Hepatic stellate cell (primary cell): ENCODE measurements around the gene WDR59.

Source experiments
- DNase-seq: peaks from one replicate; pipeline ENCODE4 v3.0.0; 2011; ENCODE audit warnings: low spot score

WDR59 gene

GRCh38 chr16:74903120-74903519, 81.8 kb downstream of the WDR59 start:
- DNase-seq, result no peak

GRCh38 chr16:74902161-74902560, 82.8 kb downstream of the WDR59 start:
- no peak for DNase-seq

GRCh38 chr16:74901606-74902005, 83.3 kb downstream of the WDR59 start:
- DNase-seq, result no peak

- no peak for DNase-seq
Observed at GRCh38 chr16:74899816-74900215, 85.1 kb downstream of the WDR59 start.

DNA sequence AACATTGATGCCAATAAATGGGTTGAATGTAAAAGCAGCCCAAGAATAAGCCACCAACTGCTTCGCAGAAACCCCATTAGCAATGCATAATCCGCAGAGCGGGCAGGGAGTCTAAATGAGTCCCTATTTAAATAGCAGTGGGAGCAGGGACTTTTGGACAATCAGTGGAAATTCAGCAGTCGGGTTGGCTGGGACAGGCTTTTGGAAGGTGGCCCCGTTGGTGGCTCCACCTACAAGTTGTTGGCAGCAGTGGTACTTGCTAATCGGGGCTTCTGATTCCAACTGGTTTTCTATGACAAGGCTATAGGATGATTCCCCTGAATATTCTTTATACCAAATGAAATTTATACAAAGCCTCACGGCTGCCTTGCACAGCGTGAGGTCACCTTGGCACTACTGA, 86.3 kb downstream of the WDR59 start:
- DNase-seq, result no peak

DNA sequence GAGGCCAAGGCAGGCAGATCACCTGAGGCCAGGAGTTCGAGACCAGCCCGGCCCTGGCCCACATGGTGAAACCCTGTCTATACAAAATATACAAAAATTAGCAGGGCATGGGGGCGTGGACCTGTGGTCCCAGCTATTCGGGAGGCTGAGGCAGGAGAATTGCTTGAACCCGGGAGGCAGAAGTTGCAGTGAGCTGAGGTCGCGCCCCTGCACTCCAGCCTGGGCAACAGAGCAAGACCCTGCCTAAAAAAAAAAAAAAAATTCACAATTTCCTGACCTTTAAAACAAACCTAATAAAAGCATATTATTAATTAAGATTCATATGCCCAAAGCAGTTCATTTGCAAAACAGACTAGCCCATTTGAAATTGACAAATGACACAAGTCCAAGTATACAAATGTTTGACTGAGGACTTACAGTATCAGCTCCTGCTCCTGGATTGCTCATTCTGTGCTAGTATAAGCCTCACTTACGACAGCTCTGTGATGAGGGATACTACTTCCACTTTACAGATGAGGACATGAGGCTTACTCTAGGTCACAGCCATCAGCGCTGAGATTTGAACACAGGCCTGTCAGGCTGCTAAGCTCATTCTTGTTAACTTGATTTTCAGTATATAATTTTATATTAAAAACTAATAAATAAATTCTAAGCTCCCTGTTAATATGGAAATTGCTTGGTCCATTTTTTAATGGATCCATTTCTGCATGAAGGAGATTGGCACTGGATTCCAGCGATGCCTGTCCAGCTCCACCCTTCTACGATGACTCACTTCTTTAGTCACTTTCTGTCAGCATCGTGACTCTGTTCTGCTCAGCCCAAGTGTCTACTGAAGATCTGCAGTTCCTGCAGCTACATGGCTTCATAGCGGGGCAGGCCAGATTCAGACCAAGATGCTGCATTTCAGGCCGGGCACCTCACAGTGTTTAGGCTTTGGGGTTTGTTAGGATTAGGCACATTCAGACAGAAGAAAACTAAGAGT, 88.2 kb downstream of the WDR59 start:
- peak; percentile 63 for DNase-seq

DNA sequence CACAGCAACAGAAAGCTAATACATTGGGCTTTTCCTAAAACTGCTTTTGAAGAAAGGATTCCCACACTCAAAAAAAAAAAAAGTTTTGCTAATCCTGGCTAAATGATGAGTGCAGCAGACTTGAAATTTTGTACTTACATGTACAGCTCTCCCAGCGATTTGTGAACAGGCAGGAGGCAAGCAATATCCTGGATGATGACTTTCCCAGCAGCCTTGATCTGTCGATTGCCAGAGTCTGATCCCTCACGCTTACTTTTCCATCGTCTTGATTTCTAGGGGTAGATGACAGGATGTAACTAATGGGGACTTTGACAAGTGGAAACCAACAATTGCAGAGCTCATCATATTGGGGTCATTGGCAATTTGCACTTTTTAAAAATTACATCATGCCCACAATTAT, 91.4 kb downstream of the WDR59 start:
- DNase-seq, result no peak

DNA sequence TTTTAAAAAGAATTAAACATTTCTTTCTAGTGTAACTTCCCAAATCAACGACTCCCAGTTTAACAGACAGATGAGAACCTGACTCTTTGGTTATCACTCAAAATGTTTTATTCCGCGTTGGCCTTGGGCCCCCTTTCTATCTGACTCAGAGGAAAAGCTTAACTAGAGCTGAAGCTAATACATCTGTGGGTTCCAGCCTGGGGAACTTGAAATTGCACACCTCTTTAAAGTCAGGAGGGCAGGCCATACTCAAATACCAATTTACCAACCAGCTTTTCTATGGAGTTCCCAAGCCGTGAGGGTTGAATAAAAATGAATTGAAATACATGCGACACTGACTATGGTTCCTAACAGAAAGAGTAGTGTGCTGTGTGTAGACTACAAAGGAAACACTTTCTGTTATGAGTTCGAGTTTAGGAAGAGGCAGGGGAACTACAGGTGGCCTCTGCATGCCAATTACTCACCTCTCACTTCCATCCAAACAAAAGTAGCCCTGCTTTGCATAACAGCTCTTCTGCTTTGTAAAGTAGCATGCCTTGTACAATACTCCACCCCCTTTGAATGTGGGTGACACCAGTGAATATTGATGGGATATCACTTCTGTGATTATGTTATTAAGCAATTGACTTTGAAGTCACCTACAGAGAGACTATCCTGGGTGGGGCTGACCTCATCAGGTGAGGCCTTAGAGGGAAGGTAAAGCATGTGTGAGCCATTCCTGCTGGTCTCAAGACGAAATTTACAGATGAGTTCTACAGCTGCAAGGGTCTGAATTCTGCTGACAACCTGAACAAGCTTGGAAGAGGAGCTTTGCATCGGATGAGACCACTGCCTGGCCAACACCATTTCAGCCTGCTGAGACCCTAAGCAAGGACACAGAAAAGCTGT, 92.1 kb downstream of the WDR59 start:
- no peak for DNase-seq

- no peak for DNase-seq
Observed at GRCh38 chr16:74888888-74889287, 96.0 kb downstream of the WDR59 start.

- no peak for DNase-seq
Observed at GRCh38 chr16:74888232-74888862, 96.6 kb downstream of the WDR59 start.

DNA sequence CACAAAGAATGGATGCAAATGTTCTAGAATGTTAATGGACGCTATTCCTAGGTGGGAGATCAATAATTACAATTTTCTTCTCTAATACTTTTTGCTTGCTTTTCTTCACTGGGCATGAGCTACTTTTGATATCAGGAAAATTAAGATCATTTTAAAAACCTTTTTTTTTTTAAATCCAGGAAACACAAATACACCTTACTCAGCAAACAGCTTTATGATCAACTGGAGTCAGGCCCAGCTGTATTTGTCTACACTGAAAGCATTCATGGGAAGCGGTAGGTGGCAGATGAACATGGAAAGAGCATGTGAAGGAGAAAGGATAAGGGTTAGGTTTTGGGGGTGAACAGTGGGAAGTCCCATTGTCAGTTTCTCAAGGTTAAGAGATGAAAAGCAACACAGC, 97.8 kb downstream of the WDR59 start:
- DNase-seq, result no peak

GRCh38 chr16:74877706-74878105, 107.2 kb downstream of the WDR59 start:
- no peak for DNase-seq

- DNase-seq, result no peak
Observed at GRCh38 chr16:74874912-74875546, 109.9 kb downstream of the WDR59 start.

GRCh38 chr16:74874123-74874522, 110.8 kb downstream of the WDR59 start:
- DNase-seq, result no peak

DNA sequence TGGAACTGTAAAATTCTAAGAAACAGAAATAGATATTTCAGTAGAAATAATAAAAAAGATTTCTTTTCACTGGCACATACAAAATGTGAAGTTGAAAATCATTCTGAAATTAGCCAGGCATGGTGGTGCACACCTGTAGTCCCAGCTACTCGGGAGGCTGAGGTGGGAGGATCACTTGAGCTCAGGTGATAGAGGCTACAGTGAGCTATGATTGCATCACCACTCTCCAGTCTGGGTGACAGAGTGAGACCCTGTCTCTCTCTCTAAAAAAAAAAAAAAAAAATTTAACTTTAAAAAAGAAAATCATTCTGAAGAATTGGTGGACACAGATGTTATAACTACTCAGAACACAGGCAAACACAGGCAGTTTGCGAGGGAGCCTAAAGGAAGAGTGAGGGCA, 112.6 kb downstream of the WDR59 start:
- DNase-seq, result no peak

- no peak for DNase-seq
Observed at GRCh38 chr16:74871608-74872007, 113.3 kb downstream of the WDR59 start.

GRCh38 chr16:74868501-74868900, 116.4 kb downstream of the WDR59 start:
- DNase-seq, result no peak

DNA sequence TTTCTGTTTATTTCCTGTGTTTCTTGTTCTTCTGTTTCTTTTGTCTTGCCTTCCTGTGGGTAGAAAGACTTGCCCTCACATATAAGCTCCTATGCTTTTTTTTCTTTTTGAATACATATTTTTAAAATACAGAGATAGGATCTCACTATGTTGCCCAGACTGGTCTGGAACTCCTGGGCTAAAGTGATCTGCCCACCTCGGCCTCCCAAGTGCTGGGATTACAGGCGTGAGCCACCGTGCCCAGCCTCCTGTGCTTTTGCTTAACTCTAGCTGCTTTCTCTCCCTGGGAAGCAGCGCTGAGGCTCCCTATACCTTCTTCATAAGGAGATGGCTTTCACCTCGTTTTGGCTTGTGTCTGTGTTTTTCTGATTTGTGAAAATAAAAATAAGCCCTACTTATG, 116.9 kb downstream of the WDR59 start:
- no peak for DNase-seq

DNA sequence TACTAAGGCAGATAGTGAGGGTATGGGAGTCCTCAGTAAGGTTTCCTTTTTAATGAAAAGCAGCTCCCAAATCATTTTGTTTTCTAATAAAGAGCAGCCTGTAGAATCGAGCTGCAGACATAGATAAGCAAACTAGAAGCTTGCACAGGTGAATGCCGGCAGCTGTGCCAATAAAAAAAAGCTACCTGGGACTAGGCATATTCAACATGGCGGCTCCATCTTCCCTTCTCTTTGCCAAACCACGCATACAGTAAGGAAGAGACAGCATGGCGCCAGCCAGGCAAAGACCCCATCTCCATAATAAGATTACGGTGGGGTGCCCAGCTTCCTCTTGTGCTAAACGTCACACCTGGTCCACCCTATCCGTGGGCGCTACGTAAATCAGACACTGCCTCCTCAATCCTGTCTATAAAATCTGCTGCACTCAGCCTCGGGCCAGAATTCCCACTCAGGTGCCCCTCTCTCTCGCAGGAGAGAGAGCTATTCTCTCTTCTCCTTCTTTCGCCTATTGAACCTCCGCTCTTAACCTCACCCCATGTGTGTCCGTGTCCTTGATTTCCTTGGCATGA, 117.6 kb downstream of the WDR59 start:
- no peak for DNase-seq

DNA sequence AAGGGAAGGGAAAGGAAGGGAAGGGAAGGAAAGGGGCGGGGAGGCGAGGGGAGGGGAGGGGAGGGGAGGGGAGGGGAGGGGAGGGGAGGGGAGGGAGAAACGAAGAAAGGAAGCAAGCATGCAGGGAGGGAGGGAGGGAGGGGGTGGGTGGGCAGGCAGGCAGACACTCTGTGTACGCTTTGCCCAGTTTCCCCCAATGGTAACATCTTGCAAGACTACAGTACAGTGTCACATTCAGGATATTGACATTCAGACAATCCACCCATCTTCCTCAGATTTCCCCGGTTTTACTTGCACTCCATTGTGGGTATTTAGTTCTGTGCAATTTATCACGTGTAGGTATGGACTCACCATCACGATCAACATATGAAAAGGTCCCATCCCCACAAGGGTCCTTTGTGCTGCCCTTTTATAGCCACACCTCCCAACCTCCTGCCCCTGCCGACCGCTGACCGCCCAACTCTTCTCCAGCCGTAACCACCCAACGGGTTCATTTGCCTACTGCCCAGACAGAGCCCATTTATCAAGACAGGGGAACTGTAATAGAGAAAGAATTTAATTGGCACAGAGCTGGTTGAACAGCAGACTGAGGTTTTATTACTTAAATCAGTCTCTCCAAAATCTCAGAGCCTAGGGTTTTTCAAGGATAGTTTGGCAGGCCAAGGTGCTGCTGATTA, 118.9 kb downstream of the WDR59 start:
- DNase-seq, result no peak

DNA sequence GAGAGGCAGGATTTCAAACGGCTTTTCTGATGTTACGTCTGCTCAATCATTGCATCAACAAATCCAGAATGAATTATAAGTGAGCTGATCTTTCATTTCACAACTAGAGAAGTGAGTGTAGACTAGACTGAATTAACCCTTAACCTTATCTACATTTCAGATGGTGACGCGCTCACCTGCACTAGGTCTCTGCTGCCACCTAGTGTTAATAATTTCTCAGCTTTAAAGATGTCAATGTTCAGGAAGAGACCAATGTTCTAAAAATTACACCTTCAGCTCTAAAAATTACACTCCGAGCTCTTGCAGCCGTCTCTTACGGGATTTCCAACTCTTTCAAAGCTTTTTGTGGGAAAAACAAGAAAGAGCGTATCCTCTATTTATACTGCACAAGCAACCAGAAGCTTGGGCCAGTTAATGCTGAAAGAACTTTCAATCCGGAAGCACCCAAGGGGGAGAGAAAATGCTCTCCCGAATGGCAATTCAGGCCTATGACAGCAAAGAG, 122.1 kb downstream of the WDR59 start:
- peak; percentile 29 for DNase-seq
